Central memory CD4-positive, alpha-beta T cell (primary cell): ENCODE measurements around the gene MLEC.
"Not testable (repeated sequence)": the region's sequence is repeated elsewhere in the genome, so short reads cannot be mapped to it uniquely, and the experiment has no call there.

ENCODE experiments used
- DNase-seq: peaks from one replicate; pipeline ENCODE4 v3.0.0; 2022

The MLEC gene

DNA sequence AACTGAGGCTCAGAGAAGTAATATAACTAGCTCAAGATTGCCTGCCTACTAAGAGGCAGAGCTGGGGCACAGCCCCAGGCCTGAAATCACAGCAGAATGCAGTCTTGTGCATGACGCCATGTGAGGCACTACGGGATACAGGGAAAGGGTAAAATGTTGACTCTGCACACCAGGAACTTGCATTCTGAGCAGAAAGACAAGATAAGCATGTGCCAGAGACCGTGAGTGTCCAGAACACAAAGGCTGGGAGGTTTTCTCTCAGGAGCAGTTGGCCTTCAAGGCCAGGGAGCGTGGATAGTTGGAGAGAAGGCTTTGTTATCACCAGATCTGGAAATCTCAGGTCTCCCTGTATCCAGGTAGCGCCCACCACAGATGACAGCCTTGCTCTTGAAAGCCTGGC is 23.2 kb upstream of the MLEC start:
- DNase-seq: no peak

GRCh38 chr12:120666571-120667390 is 20.2 kb upstream of the MLEC start:
- no peak for DNase-seq

DNA sequence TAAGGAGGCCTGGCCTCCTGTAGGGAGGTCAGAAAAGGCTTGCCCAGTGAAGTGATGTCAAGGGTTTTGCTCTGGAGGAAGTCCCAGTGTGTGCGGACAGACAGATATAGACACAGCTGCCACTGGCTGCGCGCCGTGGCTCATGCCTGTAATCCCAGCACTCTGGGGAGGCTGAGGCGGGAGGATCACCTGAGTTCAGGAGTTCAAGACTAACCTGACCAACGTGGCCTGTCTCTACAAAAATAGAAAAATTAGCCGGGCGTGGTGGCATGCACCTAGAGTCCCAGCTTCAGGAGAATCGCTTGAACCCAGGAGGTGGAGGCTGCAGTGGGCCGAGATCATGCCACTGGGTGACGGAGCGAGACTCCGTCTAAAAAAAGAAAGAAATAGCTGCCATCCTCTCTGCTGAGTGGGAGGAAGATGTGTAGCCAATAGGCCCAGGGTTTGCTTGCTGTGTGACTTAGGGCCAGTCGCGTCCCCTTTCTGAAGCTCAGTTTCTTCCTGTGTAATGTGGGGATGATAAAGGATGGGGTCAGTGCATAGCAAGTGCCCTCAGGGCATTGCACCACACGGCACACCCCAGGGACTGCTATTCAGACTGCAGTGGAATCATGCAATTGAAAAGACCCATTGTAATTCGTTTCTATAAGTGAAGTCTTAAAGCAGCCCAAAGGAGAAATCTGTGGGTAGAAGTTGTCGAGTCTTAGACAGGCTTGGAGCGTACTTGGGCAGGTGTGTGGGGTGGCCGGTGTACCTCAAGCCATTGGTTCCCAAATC is 18.7 kb upstream of the MLEC start:
- DNase-seq: no peak

DNA sequence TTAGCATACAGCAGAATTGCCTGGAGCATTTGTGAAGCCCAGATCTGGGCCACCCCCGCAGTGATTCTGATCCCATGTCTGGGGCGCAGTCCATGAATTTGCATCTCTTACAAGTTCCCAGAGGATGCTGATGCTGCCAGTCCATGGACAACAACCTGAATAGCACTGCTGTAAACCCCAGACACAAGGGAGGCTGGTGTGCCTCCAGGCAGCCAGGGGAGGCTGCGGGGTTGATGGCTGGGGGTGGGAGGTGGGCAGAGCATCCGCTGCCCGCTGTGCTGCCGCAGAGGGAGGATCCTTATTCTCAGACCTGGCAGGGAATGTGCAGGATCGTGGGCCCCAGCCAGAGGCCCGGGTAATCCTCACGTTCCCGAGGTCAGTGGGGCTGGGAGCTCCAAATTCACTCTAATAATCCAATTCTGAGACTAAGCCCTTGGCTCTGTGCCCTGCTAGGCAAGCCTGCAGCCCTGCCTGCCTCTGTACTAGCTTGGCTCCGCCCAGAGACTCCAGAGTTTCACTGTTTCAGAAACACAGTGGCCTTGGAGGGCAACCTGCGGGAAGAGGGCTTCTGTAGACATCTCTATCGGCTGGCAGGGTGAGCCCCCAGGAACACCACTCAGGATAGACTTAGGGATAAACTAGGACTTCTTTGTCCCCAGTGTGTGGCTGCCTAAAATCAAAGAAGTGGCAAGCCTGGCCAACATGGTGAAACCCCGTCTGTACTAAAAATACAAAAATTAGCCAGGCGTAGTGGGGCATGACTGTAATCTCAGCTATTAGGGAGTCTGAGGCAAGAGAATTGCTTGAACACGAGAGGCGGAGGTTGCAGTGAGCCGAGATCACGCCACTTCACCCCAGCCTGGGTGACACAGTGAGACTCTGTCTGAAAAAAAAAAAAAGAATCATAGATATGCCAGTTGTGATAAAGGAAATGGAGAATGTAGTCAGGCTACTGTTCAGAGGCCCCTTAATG is 17.8 kb upstream of the MLEC start:
- DNase-seq: no peak

DNA sequence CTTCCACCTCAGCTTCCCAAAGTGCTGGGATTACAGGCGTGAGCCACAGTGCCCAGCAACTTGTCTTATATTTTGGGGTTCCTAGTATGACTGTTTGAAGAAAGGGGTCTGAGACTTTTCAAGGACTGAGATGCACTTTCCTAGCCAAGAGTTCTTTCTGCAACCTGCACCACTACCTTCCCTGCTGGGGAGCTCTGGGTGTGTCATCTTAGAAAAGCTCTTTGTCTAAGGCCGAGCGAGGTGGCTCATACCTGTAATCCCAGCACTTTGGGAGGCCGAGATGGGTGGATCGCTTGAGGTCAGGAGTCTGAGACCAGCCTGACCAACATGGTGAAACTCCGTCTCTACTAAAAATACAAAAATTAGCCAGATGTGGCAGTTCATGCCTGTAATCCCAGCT is 16.7 kb upstream of the MLEC start:
- DNase-seq: not testable (repeated sequence)

DNA sequence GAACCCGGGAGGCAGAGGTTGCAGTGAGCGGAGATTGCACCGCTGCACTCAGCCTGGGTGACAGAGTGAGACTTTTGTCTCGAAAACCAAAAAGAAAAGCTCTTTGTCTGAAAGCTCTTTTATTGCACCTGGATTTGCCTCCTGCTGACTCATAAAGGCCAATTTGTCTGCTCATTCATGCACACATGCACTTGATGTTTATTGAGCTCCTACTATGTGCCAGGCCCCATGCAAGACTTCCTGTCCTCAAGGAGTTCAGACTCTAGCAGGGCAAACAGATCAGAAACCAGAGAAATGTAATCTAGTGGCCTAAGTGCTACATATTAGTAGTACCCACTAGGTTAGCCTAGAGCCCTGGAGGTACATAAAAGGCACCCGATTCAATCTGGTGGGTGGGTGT is 16.3 kb upstream of the MLEC start:
- no peak for DNase-seq

DNA sequence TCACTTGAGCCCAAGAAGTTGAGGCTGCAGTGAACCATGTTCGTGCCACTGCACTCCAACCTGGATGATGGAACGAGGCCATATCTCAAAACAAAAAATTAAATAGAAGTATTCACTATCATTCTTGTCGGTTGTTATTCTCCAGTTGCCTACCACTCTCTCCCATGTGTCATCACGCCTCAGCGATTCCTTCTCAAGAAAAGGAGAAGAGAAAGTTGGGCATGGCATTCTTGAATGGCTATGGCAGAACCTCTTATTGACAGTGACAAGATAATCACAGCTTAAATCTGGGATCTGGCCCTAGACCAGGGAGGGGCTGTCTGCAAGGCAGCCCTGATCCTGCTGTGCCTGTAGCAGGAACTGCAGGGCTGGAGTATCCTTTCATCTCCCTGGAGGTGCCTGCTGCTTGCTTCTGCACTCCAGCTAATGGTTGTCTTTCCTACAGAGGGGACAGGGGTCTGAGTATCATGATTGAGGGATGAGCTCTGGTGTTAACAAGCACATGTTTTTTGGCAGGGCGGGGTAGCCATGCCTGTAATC is 12.8 kb upstream of the MLEC start:
- DNase-seq: no peak

- no peak for DNase-seq
Measured at GRCh38 chr12:120677765-120678473, 9.0 kb upstream of the MLEC start.

- DNase-seq: no peak
Measured at GRCh38 chr12:120678572-120678971, 8.4 kb upstream of the MLEC start.

DNA sequence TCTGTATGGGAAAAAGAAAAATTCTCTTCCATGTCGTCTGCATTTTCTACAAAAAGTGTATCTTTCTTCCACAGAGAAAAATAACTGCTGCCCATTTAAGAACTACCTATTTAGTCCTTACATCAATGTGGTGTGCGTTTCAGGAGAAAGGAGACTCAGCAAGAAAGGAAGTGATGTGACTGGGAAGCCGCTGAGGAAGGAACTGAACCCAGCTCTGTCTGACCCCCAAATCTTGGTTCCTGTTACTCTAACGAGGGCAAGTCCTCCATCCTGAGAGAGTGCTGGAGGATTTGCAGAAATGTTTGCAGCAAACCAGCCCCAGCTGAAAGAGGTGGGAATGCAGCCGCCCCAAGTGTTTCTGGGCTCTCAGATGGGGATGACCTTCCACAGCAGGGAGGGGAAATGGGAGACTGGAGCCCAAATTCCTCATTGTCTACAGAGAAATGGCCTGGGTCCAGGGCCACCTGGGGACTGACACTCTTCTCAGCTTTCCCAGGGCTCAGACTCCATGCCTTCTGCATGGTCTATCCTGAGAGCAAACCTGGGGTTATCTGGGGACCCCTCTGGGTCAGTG is 6.7 kb upstream of the MLEC start:
- no peak for DNase-seq

- no peak for DNase-seq
Measured at GRCh38 chr12:120684523-120684932, 2.4 kb upstream of the MLEC start.

DNA sequence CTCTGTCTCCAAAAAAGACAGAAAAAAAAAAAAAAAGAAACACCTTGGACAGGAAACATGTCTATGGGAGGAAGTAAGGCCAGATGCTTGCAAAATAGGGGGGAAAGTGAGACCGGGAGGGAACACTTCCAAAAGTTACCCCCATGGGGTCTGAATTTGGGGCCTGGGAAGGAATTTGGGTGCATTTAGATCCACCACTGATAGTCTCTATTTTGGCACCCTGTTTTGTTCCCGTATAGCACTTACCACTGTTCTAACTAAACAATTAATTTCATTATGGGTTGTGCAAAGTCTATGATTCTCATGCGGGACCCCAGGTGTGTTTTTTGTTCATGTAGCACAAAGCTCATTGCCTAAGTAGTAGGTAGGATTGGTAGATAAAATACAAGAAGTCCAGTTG is 1.4 kb upstream of the MLEC start:
- DNase-seq: no peak

DNA sequence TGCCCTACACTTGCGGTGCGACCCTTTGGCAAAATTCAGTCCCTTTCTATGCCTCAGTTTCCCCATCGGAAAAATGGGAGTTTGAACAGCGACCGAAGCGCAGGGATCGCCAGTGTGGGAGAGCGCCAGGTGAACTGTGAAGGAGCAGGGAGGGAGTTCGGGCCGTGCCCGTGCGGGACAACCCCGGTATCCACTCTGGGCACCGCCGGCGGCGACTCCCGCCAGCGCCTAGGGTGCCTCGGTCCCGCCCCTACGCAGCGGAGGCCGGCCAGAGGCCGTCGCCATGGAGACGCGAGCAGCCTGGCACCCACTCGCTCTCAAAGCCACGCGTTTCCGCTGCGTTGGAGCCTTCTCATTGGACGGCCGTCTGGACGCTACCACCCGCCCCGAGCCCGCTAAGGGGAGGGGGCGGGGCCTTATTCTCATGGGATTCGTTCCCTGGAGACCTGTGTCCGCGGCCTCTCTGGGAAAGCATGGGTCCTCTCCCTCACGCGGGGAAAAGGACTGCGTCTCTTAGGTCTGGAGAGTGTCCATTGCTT is 729 bp upstream of the MLEC start:
- peak; percentile 97 for DNase-seq

- peak; percentile 31 for DNase-seq
Measured at GRCh38 chr12:120687578-120688289, 785 bp downstream of the MLEC start.

DNA sequence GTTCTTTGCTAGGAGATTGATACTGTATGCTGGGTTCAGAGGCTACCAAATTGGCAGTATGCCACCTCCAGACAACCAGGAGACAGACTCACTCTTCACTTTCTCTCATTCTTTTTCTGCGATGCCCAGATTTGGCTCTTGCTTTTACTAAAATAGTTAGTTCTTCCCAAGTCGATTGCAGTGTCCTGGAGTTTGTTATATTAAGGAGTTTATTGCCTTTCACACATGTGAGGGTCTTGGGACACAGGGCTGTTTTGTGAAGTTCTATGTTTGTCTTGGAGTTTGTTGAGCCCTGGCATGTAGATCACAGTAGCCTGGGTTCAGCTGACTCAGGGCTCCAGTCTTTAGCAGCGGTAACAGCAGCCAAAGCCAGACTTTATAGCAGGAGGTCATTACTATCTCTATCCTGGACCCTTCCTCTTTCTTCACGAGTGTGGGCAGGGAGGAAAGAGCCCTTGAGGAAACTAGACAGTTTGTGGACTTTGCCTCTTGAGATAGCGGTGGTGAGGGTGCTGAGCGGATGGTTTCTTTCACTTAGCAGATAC is 1.6 kb downstream of the MLEC start:
- DNase-seq: no peak

DNA sequence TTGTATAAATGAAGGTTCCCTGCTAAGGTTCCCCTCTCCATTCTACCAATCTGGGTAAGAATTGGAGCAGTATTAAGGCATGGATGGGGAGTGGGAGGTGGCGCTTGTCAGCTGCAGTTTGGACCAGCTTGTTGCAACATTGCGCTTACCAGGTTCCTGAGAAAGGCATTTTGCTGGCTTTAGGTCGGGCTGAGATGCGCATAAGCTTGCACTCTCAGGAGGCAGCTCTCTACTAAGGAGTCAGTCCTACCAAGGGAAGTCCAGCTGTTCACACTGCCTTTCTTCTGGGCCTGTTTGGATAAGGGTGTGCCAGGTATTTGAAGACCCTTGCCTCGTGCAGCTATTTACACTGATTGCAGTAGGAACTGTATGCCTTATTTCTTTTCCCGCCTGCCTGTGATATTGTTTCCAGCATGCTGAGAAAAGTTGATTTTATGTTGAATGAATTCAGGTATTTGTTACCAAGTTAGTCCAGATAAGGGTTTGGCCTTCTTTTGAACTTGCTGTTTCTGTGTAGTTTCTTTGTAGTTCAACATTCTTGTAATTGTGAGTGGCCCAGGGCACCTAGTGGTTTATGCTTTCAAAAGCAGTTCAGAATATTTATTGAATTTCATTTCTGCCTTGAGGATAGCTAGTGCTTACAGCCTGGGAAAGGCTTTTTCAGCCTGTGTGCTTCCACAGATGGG is 2.6 kb downstream of the MLEC start:
- no peak for DNase-seq

- DNase-seq: no peak
Measured at GRCh38 chr12:120690083-120690450, 3.1 kb downstream of the MLEC start.

DNA sequence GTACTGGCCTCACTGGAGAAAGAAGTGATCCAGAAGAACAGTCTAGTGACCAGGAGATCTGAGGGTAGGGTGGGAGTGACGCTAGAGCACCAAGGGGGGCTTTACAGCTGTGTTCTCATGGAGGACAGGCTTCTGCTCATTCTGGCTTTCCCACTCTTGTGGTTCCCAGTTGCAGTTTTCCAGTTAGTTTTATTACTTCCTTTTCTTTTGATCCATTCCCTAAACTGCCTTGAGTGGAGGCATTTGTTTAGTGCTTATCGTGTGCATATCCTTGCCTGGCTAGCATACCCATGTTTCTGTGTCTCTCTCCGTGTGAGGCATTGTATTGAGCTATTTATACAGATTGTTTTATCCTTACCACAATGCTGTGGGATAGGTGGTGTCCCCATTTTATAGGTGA is 4.0 kb downstream of the MLEC start:
- DNase-seq: no peak

DNA sequence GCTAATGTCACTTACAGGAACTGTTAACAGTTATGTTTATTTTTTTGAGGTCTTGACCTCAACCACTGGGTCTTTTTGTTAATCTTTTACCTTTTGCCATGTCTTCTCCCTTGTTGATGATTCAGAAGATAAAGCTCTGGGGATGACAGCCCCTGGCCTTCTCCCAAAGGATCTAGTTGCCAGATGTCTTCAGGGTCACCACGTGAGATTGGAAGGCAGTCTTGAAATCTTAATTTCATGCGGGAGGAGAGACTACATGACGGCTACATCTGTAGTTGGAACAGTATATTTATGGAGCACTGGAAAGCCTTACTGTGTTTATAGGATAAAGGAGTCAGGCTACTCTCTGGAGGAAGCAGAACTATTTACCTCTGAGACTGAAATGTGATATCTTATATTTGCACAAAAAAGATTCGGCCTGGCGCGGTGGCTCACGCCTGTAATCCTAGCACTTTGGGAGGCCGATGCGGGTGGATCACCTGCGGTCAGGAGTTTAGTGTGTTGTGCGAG is 5.6 kb downstream of the MLEC start:
- no peak for DNase-seq

GRCh38 chr12:120693848-120694247 is 6.9 kb downstream of the MLEC start:
- no peak for DNase-seq
